SU-DHL-6 (cell line): ENCODE data around the gene C9orf152.
"Not testable (repeated sequence)": the region's sequence is repeated elsewhere in the genome, so short reads cannot be mapped to it uniquely, and the experiment has no call there.

Experiments
- H2AFZ ChIP-seq: fragments of 200-600 bp; sonication (generic); 2 replicates; pipeline ENCODE4 v1.6.1; 2014; ENCODE audit warnings: low read depth, mild to moderate bottlenecking, moderate library complexity, mixed read lengths, antibody characterized with exemption, low read length; ENCODE audit not compliant: severe bottlenecking
- H3F3A ChIP-seq: fragments of 200-600 bp; shearing (Covaris generic); 2 replicates; pipeline ENCODE4 v1.6.0; 2016; ENCODE audit warnings: antibody characterized with exemption, mild to moderate bottlenecking; ENCODE audit not compliant: insufficient read depth
- H3K27ac ChIP-seq: fragments of 200-600 bp; sonication (generic); 2 replicates; pipeline ENCODE4 v1.5.1; 2016; ENCODE audit warnings: low read depth, mild to moderate bottlenecking, low read length, moderate library complexity, mixed read lengths
- H3K27me3 ChIP-seq: fragments of 200-600 bp; sonication (generic), shearing (Covaris generic); 2 replicates; pipeline ENCODE4 v1.6.0; 2014; ENCODE audit warnings: mild to moderate bottlenecking, low read length
- H3K36me3 ChIP-seq: fragments of 200-600 bp; sonication (generic); 2 replicates; pipeline ENCODE4 v1.6.1; 2014; ENCODE audit warnings: mild to moderate bottlenecking, low read length, mixed read lengths
- H3K4me2 ChIP-seq: fragments of 300-600, 200-600 bp; shearing (Covaris generic), sonication (generic); 2 replicates; pipeline ENCODE4 v1.6.0; 2014; ENCODE audit warnings: low read length, low read depth, mild to moderate bottlenecking; ENCODE audit not compliant: poor library complexity, severe bottlenecking
- H3K4me3 ChIP-seq: fragments of 200-600 bp; sonication (generic); 2 replicates; pipeline ENCODE4 v1.5.1; 2014; ENCODE audit warnings: antibody characterized with exemption, low read length, mild to moderate bottlenecking, mixed read lengths; ENCODE audit not compliant: insufficient read depth, poor library complexity, severe bottlenecking
- H3K79me2 ChIP-seq: fragments of 200-600 bp; sonication (generic); 2 replicates; pipeline ENCODE4 v1.6.1; 2014; ENCODE audit warnings: mild to moderate bottlenecking, low read length, moderate library complexity; ENCODE audit not compliant: insufficient read depth
- H3K9ac ChIP-seq: fragments of 200-600 bp; sonication (generic); 2 replicates; pipeline ENCODE4 v1.7.0; 2014; ENCODE audit warnings: mild to moderate bottlenecking, low read length
- H3K9me2 ChIP-seq: fragments of 200-600 bp; sonication (generic); replicated peaks from 2 replicates; pipeline ENCODE4 v1.6.1; 2014; ENCODE audit warnings: low read length; ENCODE audit not compliant: insufficient read depth
- H3K9me3 ChIP-seq: fragments of 200-600 bp; sonication (generic); 2 replicates; pipeline ENCODE4 v1.6.1; 2014; ENCODE audit warnings: low read length, mixed read lengths; ENCODE audit not compliant: insufficient read depth
- H4K20me1 ChIP-seq: fragments of 200-600 bp; sonication (generic); 2 replicates; pipeline ENCODE4 v1.6.1; 2014; ENCODE audit warnings: low read depth, mild to moderate bottlenecking, antibody characterized with exemption, low read length, moderate library complexity, mixed read lengths
- EZH2phosphoT487 ChIP-seq: fragments of 200-600 bp; sonication (generic), shearing (Covaris generic); conservative IDR thresholded peaks from 2 replicates; pipeline ENCODE4 v1.6.1; 2018; ENCODE audit warnings: mild to moderate bottlenecking, antibody characterized with exemption, low read length, moderate library complexity, mixed read lengths
- TF ChIP-seq, protein P1 (sequence below): fragments of 200-600 bp; sonication (generic); IDR thresholded peaks from one replicate; pipeline ENCODE4 v1.5.1; 2017; ENCODE audit warnings: antibody characterized with exemption, mild to moderate bottlenecking, low read length, moderate library complexity; ENCODE audit not compliant: insufficient read depth, poor library complexity, severe bottlenecking

Gene C9orf152

DNA sequence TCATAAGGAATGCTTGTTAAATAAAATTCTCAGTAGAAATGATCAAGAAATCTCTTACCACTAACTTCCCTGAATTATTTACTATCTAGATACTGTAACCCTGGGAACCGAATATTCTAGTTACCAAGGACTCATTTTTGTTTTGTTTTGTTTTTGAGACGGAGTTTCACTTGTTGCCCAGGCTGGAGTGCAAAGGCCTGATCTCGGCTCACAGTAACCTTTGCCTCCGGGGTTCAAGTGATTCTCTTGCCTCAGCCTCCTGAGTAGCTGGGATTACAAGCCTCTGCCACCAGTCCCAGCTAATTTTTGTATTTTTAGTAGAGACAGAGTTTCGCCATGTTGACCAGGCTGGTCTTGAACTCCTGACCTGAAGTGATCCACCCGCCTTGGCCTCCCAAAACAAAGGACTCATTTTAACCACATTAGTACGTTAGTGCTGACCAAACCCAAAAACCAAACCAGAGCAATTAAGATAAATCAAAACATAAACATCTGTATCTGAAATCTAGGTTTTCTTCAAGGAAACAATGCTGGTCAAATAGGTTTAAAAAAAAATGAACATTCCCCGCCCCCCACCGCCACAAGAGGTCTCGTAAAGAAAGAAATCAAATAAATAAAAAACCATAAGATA is 44.7 kb upstream of the C9orf152 start:
- H3K36me3 ChIP-seq = no peaks in the 10 kb centered on the region
- H4K20me1 ChIP-seq = no peaks in the 10 kb centered on the region
- peaks cover 6% of the 10 kb centered on the region; the same call in 1 of the 2 replicates for H3F3A ChIP-seq
- no peaks in the 10 kb centered on the region for H3K9me3 ChIP-seq
- H3K4me3 ChIP-seq = no peak overlapping the region
- H3K9me2 ChIP-seq = no peaks in the 10 kb centered on the region
- no peak overlapping the region for H3K4me2 ChIP-seq
- H3K27me3 ChIP-seq = no peaks in the 10 kb centered on the region
- TF ChIP-seq, protein P1, sequence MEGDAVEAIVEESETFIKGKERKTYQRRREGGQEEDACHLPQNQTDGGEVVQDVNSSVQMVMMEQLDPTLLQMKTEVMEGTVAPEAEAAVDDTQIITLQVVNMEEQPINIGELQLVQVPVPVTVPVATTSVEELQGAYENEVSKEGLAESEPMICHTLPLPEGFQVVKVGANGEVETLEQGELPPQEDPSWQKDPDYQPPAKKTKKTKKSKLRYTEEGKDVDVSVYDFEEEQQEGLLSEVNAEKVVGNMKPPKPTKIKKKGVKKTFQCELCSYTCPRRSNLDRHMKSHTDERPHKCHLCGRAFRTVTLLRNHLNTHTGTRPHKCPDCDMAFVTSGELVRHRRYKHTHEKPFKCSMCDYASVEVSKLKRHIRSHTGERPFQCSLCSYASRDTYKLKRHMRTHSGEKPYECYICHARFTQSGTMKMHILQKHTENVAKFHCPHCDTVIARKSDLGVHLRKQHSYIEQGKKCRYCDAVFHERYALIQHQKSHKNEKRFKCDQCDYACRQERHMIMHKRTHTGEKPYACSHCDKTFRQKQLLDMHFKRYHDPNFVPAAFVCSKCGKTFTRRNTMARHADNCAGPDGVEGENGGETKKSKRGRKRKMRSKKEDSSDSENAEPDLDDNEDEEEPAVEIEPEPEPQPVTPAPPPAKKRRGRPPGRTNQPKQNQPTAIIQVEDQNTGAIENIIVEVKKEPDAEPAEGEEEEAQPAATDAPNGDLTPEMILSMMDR = no peak
- no peak for TF ChIP-seq EZH2phosphoT487
- no peak overlapping the region for H3K9ac ChIP-seq
- no peak overlapping the region for H3K27ac ChIP-seq
- no peak overlapping the region for H2AFZ ChIP-seq
- H3K79me2 ChIP-seq = peaks cover 27% of the 10 kb centered on the region

DNA sequence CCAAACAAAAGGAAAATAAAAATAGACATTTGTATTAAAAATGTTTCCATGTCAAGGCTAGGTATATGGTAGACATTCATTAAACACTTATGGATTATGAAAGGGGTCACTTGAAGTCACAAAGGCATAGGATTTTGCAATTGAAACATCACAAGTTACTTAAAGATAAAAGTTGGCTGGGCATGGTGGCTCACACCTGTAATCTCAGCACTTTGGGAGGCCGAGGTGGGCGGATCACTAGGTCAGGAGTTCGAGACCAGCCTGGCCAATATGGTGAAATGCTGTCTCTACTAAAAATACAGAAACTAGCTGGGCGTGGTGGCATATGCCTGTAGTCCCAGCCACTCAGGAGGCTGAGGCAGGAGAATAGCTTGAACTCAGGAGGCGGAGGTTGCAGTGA is 43.8 kb upstream of the C9orf152 start:
- not testable (repeated sequence) for H3K4me2 ChIP-seq, H3K36me3 ChIP-seq, H3K27ac ChIP-seq, H3F3A ChIP-seq, H4K20me1 ChIP-seq, H3K9me3 ChIP-seq, H2AFZ ChIP-seq, H3K9ac ChIP-seq, H3K4me3 ChIP-seq, H3K9me2 ChIP-seq, H3K27me3 ChIP-seq
- peaks cover 27% of the 10 kb centered on the region for H3K79me2 ChIP-seq

DNA sequence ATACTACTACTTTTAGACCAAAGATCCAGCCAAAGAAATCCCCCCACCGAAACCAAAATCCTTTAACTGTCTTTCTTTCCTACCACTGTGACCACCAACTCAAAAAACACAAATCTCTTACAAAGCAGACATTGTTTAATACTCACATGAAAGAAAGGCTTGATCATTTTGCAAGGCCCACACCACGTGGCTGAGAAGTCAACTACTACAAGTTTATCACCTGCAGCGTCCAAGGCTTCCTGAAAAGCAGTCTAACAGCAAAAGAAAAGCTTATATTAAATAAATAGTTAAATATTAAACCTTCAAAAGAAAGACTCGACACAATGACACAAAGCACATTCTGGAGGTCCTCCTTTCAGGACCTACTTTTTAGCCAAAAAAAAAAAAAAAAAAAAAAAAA is 43.3 kb upstream of the C9orf152 start:
- no peaks in the 10 kb centered on the region for H3K9me3 ChIP-seq
- no peak overlapping the region for H3K4me2 ChIP-seq
- H3K9ac ChIP-seq = no peak overlapping the region
- H3F3A ChIP-seq = peaks cover 6% of the 10 kb centered on the region; the same call in 1 of the 2 replicates
- peaks cover 27% of the 10 kb centered on the region for H3K79me2 ChIP-seq
- H3K9me2 ChIP-seq = no peaks in the 10 kb centered on the region
- H3K27ac ChIP-seq = no peak overlapping the region
- TF ChIP-seq EZH2phosphoT487 = no peak
- TF ChIP-seq, protein P1 = no peak
- H3K27me3 ChIP-seq = no peaks in the 10 kb centered on the region
- no peak overlapping the region for H3K4me3 ChIP-seq
- H3K36me3 ChIP-seq = no peaks in the 10 kb centered on the region
- no peaks in the 10 kb centered on the region for H4K20me1 ChIP-seq
- H2AFZ ChIP-seq = no peak overlapping the region

DNA sequence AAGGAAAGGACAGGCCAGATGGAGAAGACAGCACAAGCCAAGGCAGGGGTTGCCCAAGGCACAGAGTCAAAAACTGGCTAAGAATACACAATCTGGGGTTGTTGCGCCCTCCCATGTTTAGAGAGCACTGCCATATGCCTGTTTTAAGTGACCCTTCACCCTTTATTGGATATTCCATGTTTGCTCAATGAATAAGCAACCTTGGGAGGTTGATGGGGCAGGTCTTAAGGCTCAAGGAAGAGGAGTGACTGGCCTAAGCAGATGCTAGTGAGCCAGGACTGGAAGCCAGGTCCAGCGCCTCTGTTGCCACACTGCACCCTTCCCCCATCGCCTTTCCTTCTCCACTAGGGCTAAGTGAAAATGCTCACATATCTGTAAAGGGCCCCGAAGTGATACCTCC is 41.6 kb upstream of the C9orf152 start:
- Histone ChIP-seq H3K9me3 (no peaks in the 10 kb centered on the region), H3K9me2 (no peaks in the 10 kb centered on the region), H3K27me3 (no peaks in the 10 kb centered on the region), H3K27ac (no peak overlapping the region), H3F3A (peaks cover 6% of the 10 kb centered on the region; the same call in 1 of the 2 replicates), H3K9ac (no peak overlapping the region), H3K36me3 (no peaks in the 10 kb centered on the region), H3K79me2 (peaks cover 24% of the 10 kb centered on the region), H2AFZ (no peak overlapping the region), H3K4me2 (no peak overlapping the region), H4K20me1 (no peaks in the 10 kb centered on the region), H3K4me3 (no peak overlapping the region)
- TF ChIP-seq, protein P1 = no peak
- TF ChIP-seq EZH2phosphoT487 = no peak
